ENCODE data around the gene STEAP4. TPM values are rescaled to one million over a fixed set of nuclear protein-coding genes. Genes with fewer than 3 reads are reported as not detected.

The STEAP4 gene
- polyA plus RNA-seq, 1 donor (not counting 4 experiments of a cell fraction or from before 2014, with no cell fraction given), result 2.0 TPM

Other genes starting within 250 kb of the STEAP4 start
- gene SRI, start 86.9 kb downstream of the STEAP4 start, polyA plus RNA-seq, result 123 to 206 TPM (median 186 TPM) in 3 replicates

Measured in keratinocyte (primary cell).